OCI-LY3 (cell line): ENCODE measurements around the gene TBRG4.
A peak's percentile ranks its signal among the peaks of the same experiment; 100 is the strongest.

Source experiments
- H2AFZ ChIP-seq: fragments of 200-600, 300-600 bp; shearing (Covaris generic); 2 replicates; pipeline ENCODE4 v1.6.0; 2014; ENCODE audit warnings: antibody characterized with exemption, low read depth, low read length
- H3K27ac ChIP-seq: fragments of 200-600, 300-600 bp; sonication (generic); 2 replicates; pipeline ENCODE4 v1.5.1; 2014; ENCODE audit warnings: mild to moderate bottlenecking, low read length, moderate library complexity, mixed read lengths
- H3K27me3 ChIP-seq: fragments of 200-600, 300-600 bp; sonication (generic); 2 replicates; pipeline ENCODE4 v1.6.1; 2014; ENCODE audit warnings: low read depth, low read length, mixed read lengths
- H3K36me3 ChIP-seq: fragments of 200-600, 300-600 bp; sonication (generic); replicated peaks from 2 replicates; pipeline ENCODE3; 2014; ENCODE audit warnings: low read depth, low read length, mixed read lengths
- H3K4me1 ChIP-seq: fragments of 300-600, 200-600 bp; sonication (generic); 2 replicates; pipeline ENCODE4 v1.6.1; 2014; ENCODE audit warnings: low read length, mixed read lengths
- H3K4me2 ChIP-seq: fragments of 200-600, 300-600 bp; sonication (generic); 2 replicates; pipeline ENCODE4 v1.6.1; 2014; ENCODE audit warnings: low read length, mixed read lengths
- H3K4me3 ChIP-seq: fragments of 300-600, 200-600 bp; sonication (generic); 2 replicates; pipeline ENCODE4 v1.5.1; 2014; ENCODE audit warnings: antibody characterized with exemption, mild to moderate bottlenecking, low read length, moderate library complexity
- H3K79me2 ChIP-seq: fragments of 300-600, 200-600 bp; shearing (Covaris generic); 2 replicates; pipeline ENCODE4 v1.6.1; 2014; ENCODE audit warnings: mild to moderate bottlenecking, low read length, mixed read lengths
- H3K9ac ChIP-seq: fragments of 300-600, 200-600 bp; shearing (Covaris generic); 2 replicates; pipeline ENCODE4 v1.6.0; 2014; ENCODE audit warnings: mild to moderate bottlenecking, low read length, moderate library complexity
- H3K9me3 ChIP-seq: fragments of 200-600, 300-600 bp; shearing (Covaris generic); 2 replicates; pipeline ENCODE4 v1.6.1; 2014; ENCODE audit warnings: low read length, mixed read lengths; ENCODE audit not compliant: insufficient read depth
- H4K20me1 ChIP-seq: fragments of 200-600, 300-600 bp; sonication (generic); 2 replicates; pipeline ENCODE4 v1.6.1; 2016; ENCODE audit warnings: low read length, mixed read lengths; ENCODE audit not compliant: insufficient read depth
- EZH2phosphoT487 ChIP-seq: fragments of 200-600 bp; shearing (Covaris generic); IDR thresholded peaks from 2 replicates; pipeline ENCODE4 v1.6.1; 2018; ENCODE audit warnings: antibody characterized with exemption, mixed run types, low read depth
- TF ChIP-seq, protein P1 (sequence below): fragments of 200-600, 300-600 bp; sonication (generic); IDR thresholded peaks from 2 replicates; pipeline ENCODE4 v1.5.1; 2014; ENCODE audit warnings: antibody characterized with exemption, low read length, low read depth

TBRG4 gene

DNA sequence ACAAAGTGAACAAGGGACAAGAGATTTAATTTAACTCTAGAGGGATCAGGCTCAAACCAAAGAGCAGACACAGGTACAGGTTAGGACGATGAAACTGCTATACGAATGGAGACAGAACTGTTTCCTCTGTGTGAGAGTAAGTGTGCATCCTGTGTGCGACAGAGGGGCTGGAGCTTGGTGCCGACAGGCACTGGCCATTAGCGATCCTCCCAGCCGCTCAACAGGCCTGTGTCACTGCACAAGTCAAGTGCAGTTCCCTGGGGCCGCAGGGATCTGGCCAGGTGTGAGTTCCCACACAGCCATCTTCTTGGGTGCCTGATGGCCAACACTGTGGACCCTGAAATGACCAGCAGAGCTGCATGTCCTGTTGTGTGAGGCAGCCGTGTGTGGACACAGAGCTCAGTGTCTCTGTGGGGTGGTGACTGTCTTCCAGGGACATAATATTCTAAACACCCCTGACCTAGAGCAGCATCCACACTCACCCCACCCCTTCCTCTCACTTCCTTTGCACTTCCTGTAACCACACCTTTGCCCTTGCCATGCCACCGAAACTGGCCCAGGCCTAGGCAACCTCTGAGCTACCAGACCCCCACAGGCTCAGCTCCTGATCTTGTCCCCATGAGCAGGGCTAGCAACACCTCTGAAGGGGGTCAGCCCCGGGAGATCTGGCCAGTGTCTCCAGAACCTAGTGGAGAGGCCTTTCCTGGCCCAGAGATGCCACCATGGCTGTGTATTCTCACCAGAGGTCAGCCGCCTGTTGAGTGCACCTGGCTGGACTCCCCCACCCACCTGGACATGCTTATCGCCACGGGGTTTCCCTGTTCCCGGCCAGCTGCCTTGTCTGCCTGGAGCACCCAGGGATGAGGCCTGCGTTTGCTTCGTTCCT is 11.7 kb upstream of the TBRG4 start:
- Histone ChIP-seq H3K79me2 (no peaks in the 10 kb centered on the region), H4K20me1 (no peaks in the 10 kb centered on the region), H3K27me3 (no peaks in the 10 kb centered on the region), H3K4me3 (no peak overlapping the region), H3K4me2 (no peak overlapping the region), H3K9ac (no peak overlapping the region), H3K27ac (no peak overlapping the region), H3K36me3 (no peaks in the 10 kb centered on the region), H3K4me1 (peaks cover 3% of the 10 kb centered on the region; the same call in 1 of the 2 replicates), H2AFZ (0 out of 2 replicates have a peak overlapping the region, but pooled peaks have one; percentile 8), H3K9me3 (no peaks in the 10 kb centered on the region)
- TF ChIP-seq, protein P1, sequence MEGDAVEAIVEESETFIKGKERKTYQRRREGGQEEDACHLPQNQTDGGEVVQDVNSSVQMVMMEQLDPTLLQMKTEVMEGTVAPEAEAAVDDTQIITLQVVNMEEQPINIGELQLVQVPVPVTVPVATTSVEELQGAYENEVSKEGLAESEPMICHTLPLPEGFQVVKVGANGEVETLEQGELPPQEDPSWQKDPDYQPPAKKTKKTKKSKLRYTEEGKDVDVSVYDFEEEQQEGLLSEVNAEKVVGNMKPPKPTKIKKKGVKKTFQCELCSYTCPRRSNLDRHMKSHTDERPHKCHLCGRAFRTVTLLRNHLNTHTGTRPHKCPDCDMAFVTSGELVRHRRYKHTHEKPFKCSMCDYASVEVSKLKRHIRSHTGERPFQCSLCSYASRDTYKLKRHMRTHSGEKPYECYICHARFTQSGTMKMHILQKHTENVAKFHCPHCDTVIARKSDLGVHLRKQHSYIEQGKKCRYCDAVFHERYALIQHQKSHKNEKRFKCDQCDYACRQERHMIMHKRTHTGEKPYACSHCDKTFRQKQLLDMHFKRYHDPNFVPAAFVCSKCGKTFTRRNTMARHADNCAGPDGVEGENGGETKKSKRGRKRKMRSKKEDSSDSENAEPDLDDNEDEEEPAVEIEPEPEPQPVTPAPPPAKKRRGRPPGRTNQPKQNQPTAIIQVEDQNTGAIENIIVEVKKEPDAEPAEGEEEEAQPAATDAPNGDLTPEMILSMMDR, result no peak
- TF ChIP-seq EZH2phosphoT487, result no peak

DNA sequence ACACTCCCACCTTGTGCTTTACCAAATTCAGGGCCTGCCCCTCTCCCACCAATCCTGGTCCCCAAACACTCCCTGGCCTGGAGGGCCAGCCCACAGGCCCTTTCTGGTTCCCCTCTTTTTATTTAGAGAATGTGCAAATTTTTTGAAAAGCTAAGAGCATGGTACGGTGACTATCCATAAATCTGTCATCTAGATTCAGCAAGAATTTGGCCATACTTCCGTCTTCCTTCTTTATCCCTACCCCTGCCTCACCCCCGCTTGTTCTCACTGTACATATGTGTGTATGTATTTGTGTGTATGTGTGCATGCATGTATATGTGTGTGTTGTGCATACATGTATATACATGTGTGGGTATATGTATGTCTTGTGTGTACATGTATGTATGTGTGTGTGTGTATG is 8.1 kb upstream of the TBRG4 start:
- Histone ChIP-seq H2AFZ (no peak overlapping the region), H3K27me3 (no peaks in the 10 kb centered on the region), H3K4me1 (peaks cover 11% of the 10 kb centered on the region), H3K4me2 (no peak overlapping the region), H4K20me1 (no peaks in the 10 kb centered on the region), H3K27ac (no peak overlapping the region), H3K9ac (no peak overlapping the region), H3K36me3 (no peaks in the 10 kb centered on the region), H3K4me3 (no peak overlapping the region), H3K9me3 (no peaks in the 10 kb centered on the region), H3K79me2 (no peaks in the 10 kb centered on the region)
- TF ChIP-seq EZH2phosphoT487, result no peak
- TF ChIP-seq, protein P1, result no peak

DNA sequence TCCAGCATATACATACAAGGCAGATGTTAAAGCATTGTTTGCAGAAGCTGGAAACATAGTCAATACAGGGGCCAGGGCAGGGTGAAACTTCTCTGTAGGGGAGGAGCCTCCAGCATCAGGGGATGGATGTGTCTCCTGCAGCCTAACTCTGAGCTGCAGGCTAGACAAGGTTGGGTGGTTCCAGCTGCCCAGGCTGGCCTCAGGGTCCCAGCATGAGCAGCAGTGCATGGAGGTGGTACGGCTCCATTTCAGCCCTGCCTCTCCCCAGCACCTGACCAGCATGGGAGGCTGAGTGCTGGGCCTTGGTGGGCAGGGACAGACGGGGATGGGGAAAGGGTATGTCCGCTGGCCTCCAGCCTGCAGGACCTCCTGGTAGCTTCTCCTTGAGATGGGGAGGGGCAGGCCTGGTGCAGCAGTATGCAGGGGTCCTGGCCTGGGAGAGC is 7.4 kb upstream of the TBRG4 start:
- Histone ChIP-seq H3K4me2 (no peak overlapping the region), H3K4me3 (no peak overlapping the region), H3K9ac (no peak overlapping the region), H2AFZ (no peak overlapping the region), H3K9me3 (no peaks in the 10 kb centered on the region), H3K27ac (no peak overlapping the region), H3K27me3 (no peaks in the 10 kb centered on the region), H3K36me3 (no peaks in the 10 kb centered on the region), H4K20me1 (no peaks in the 10 kb centered on the region), H3K79me2 (no peaks in the 10 kb centered on the region), H3K4me1 (peaks cover 13% of the 10 kb centered on the region)
- TF ChIP-seq EZH2phosphoT487, result no peak
- TF ChIP-seq, protein P1, result no peak

DNA sequence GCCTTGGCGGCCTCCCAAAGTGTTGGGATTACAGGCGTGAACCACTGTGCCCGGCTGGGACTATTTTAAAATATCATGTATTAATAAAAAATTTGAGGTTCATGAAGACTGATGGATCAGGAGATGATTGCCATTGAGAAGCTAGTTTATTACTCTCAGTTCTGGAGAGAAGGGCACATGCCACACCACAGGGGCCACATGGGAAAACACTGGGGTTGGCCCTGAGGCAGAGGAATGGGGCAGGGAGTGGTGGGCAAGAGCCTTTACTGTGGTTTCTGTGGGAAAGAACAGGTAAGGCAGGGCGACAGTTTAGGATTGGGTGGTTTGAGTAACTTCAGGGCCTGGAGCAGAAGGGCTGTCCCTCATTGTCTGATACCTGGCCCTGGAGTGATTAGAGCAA is 6.8 kb upstream of the TBRG4 start:
- Histone ChIP-seq H3K9me3 (no peaks in the 10 kb centered on the region), H3K27me3 (no peaks in the 10 kb centered on the region), H3K4me2 (no peak overlapping the region), H4K20me1 (no peaks in the 10 kb centered on the region), H3K4me3 (no peak overlapping the region), H3K36me3 (no peaks in the 10 kb centered on the region), H3K4me1 (peaks cover 11% of the 10 kb centered on the region), H2AFZ (no peak overlapping the region), H3K27ac (no peak overlapping the region), H3K9ac (no peak overlapping the region), H3K79me2 (no peaks in the 10 kb centered on the region)
- no peak for TF ChIP-seq EZH2phosphoT487
- TF ChIP-seq, protein P1, result no peak
